Omental fat pad (tissue), 4 donors: ENCODE measurements around the gene CIROP. TPM values are rescaled to one million over a fixed set of nuclear protein-coding genes. Genes with fewer than 3 reads are reported as not detected.

Experiments
- ATAC-seq: fragments of 150-250 bp; one replicate; pipeline ENCODE4 v1.9.1; 2016; ENCODE audit warnings: mild to moderate bottlenecking, moderate library complexity; ENCODE audit not compliant: low FRiP score
- DNase-seq: peaks from one replicate; pipeline ENCODE4 v3.0.0-alpha.2; 2019; ENCODE audit warnings: low spot score
- total RNA-seq, 4 donors: library from RNA; depleted of rRNA; stranded (reverse); fragments of >200 nt; gene quantifications; one replicate each; pipeline ENCODE4 v1.1.0, GENCODE V29; 2016
- TF ChIP-seq, protein P1 (sequence below), 3 donors: fragments of 450-650 bp; IDR thresholded peaks; one replicate each; pipeline ENCODE4 v1.5.1; 2016 to 2017; ENCODE audit warnings: antibody characterized with exemption in 3 of 3, mild to moderate bottlenecking in 3 of 3, moderate library complexity in 2 of 3

Gene CIROP
- total RNA-seq, 4 donors from 2014 or later = 0.25 TPM; not detected in 3

DNA sequence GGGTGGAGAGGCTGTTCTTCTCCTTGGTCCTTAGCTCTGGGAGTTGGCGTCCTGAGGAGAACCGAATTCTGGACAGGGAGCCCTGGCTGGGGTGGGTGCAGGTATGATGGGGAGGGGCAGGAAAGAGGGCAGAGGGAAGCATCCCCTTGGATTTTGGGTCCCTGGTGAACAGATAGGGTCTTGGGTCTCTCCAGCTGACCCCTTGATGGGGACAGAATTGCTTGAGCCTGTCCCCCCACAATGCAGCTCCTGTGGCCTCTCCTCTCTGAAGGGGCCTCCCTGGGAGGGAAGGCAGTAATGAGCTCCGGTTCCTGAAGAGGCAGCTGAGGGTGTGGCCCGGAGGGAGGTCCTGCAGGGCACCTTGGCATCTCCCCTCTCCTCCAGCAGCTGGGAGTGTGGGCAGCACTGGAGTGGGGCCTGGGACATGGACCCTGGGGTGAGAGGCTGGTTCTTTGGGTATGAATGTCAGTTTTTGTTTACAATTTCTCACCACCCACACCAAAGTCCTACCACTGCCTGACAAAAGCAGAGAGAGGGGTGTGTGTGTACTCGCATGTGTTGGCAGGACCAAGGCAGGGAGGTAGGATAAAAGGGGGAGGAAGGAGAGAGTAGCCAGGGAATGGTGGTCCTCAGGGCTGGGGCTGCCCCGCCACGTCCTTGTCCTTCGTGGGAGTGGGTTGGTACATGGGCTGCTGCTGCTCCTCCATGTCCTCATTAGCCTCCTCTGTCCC, 21.9 kb upstream of the CIROP start:
- ATAC-seq = no peak
- TF ChIP-seq, protein P1, sequence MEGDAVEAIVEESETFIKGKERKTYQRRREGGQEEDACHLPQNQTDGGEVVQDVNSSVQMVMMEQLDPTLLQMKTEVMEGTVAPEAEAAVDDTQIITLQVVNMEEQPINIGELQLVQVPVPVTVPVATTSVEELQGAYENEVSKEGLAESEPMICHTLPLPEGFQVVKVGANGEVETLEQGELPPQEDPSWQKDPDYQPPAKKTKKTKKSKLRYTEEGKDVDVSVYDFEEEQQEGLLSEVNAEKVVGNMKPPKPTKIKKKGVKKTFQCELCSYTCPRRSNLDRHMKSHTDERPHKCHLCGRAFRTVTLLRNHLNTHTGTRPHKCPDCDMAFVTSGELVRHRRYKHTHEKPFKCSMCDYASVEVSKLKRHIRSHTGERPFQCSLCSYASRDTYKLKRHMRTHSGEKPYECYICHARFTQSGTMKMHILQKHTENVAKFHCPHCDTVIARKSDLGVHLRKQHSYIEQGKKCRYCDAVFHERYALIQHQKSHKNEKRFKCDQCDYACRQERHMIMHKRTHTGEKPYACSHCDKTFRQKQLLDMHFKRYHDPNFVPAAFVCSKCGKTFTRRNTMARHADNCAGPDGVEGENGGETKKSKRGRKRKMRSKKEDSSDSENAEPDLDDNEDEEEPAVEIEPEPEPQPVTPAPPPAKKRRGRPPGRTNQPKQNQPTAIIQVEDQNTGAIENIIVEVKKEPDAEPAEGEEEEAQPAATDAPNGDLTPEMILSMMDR (IDR thresholded peaks at IDR 0.05) = no peak
- no peak for DNase-seq

DNA sequence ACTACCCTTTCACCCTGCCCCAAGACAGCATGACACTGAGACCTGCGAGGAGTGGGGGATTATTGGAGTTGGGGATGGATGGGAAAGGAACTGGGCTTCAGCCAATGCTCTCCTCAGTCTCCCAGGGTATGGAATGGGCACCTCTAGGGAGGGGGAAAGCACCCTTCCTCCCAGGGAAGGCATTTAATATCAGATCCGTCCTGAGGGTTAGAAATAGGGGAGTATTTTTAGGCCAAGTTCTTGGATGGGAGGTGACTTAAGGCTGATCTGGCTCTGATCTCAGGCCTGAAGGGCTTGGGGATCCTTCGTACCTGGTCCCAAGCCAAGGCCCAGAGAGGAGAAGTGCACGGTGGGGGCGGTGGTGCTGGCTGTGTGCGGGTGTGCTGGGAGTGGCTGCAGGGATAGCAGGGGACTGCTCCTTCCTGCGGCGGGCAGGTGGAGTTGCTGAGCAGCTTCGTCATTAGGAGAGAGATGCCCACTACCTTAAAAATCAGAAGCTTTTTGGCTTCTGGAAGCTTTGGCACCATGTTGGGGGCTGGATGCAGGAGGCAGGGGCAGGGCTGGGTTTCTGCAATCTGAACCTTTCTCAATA, 21.2 kb upstream of the CIROP start:
- ATAC-seq = no peak
- DNase-seq = no peak
- TF ChIP-seq, protein P1 (IDR thresholded peaks at IDR 0.05) = no peak

DNA sequence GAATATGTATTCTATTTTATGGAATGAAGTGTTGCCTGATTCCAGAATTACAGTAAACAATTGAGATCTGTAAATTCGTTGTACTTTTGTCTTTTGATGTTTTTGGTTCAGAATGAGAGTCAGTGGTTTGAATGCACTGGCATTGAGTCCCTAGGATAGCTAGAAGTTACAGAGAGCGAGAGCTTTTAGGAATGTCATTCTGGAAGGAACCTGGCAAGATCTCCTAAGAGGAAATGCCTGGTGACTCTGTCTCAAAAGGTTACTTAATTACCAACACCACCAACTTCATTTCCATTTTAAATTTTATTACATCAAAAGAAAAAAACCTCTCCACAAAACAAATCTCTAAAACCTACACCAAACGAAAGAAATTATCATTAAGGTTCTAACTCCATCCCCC, 20.2 kb upstream of the CIROP start:
- no peak for ATAC-seq
- TF ChIP-seq, protein P1 (IDR thresholded peaks at IDR 0.05) = no peak
- no peak for DNase-seq

DNA sequence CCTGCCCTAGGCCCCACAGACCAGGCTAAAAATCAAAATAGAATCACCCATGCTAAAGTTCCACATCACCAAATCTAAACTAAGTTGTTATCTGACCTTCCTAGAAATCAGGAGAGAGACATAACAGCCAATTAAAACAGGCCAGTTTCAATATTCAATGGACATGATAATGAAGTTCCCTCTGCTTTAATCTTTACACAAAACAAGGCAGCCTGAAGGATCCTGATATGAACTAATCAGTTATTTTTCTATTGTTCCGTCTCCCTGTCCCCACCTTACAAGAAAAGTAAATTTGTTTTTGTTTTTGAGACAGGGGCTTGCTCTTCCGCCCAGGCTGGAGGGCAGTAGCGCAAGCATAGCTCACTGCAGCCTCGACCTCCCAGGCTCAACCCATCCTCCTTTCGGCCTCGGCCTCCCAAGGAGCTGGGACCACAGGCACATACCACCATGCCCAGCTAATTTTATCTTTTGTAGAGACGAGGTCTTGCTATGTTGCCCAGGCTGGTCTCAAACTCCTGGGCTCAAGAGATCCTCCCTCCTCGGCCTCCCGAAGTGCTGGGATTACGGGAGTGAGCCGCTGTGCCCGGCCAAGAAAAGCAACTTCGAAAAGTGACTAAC, 19.7 kb upstream of the CIROP start:
- TF ChIP-seq, protein P1 (IDR thresholded peaks at IDR 0.05) = no peak
- DNase-seq (no peak), ATAC-seq (no peak)

DNA sequence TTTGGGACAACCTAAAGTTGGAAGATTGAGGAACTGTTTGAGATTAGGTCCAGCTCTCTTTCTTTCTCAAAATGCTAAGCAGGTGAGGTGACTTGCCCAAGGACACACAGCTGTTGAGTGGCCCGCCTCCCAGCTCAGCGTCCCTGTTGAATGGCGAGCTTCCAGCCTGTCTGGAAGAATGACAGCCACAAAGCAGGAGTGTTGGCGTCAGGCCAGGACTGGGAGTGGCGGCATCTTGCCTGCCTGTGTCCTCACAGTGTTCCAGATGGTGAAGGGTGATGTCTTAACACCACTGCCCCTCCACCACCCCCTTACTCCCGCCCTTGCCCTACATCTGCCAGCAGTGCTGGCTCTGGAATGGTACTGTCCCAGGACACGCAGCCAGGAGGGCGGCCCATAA, 18.6 kb upstream of the CIROP start:
- TF ChIP-seq, protein P1 (IDR thresholded peaks at IDR 0.05) = no peak
- peak; percentile 42 for DNase-seq
- ATAC-seq = no peak

DNA sequence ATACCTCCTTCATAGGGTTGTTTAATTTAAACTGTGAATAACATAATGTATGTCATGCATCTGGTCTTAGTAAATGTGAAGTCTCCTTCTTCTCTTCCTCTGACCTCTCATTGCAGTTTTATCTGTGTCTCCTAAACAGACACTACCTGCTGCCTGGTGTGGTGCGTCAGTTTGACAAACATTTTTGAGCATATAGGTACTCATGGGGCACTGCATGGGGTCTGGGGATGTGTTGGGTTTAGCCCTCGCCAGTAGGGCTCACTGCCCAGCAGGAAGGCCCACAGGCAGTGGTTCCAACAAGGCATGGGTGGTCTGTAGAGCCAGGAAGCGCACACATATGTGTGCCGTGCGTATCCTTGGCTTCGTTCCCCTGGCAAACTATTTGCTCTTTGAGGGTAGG, 17.3 kb upstream of the CIROP start:
- DNase-seq (no peak), ATAC-seq (no peak)
- TF ChIP-seq, protein P1 (IDR thresholded peaks at IDR 0.05) = no peak
